Erythroblast (primary cell): ENCODE measurements around the gene CRTC1.

Experiments
- GATA1 ChIP-seq: IDR thresholded peaks from 2 replicates; pipeline ENCODE4 v1.6.1; 2011; ENCODE audit warnings: low read depth, mild to moderate bottlenecking, control low read depth, low read length, moderate library complexity
- POLR2A ChIP-seq: IDR thresholded peaks from 2 replicates; pipeline ENCODE4 v1.6.1; 2011; ENCODE audit warnings: mild to moderate bottlenecking, low read length

DNA sequence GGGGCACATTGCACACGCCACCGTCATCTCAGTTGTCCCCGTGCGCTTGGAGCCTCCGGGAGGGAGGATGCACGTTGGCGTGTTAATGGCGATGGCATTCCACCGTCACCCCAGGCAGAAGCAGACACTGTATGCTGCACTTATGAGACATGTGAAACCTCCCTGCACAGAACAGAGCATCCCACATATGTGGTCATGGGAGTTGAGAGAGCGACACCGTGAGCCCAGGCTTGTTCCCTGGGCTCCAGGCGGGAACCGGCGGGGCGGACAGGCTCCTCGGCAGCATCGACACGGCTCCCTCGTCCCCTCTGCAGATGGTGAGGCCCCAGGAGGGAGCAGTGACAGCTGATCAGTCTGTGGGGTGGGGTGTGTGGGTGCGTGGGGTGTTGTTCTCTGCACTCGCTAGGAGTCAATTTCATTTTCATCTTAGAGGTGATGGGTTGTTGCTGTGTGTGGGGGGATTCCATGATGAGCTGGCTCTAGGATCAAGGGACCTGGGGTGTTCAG, 40.4 kb downstream of the CRTC1 start:
- TF ChIP-seq POLR2A (no peak), GATA1 (no peak)
